Fibroblast of skin of abdomen (primary cell): Measurements from ENCODE around the gene B4GALT1.
"Not testable (repeated sequence)": the region's sequence is repeated elsewhere in the genome, so short reads cannot be mapped to it uniquely, and the experiment has no call there.

Experiments used
- DNase-seq: peaks from one replicate; pipeline ENCODE4 v3.0.0-alpha.2; 2013

The B4GALT1 gene

GRCh38 chr9:33101104-33101951, 65.8 kb downstream of the B4GALT1 start:
- peak; percentile 87 for DNase-seq

- DNase-seq = no peak
Observed at GRCh38 chr9:33099754-33100153, 67.4 kb downstream of the B4GALT1 start.

GRCh38 chr9:33097192-33097591, 69.9 kb downstream of the B4GALT1 start:
- DNase-seq = no peak

GRCh38 chr9:33092634-33093033, 74.5 kb downstream of the B4GALT1 start:
- no peak for DNase-seq

- not testable (repeated sequence) for DNase-seq
Observed at GRCh38 chr9:33085672-33086071, 81.5 kb downstream of the B4GALT1 start.

DNA sequence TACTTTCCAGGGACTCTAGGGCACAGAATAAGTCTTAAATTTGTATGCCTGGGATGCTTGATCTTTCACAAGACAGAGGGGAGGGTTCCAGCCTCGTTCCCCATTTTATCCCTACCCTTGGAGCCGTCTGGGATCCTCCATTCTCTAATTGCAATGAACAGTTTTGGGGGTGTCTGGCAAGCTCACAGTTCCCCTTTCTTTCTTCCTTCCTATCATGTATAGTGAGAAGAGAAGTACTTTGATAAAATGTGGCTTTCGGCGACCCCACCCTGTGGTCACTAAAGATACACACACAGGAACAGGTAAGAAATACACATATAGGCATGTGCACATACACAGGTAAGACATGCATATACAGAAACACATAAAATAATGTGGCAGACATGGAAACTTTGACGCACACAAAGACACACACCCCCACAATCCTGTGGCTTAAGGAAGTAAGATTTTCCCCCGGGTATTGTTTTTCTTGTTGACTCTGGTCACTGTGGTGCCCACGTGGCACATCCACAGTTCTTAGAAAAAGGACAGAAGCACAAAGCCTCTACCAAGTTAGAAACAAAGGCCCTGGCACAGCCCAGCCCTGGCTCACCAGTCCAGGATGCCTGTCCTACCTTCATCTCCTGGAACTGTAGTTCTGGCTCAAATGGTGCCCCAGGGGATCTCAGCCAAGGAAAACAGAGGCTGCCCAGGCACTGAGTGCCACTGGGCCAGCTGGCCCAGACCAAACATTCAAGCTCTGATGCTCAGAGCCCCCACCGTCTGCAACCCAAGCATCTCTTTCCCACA, 84.4 kb downstream of the B4GALT1 start:
- DNase-seq = no peak

DNA sequence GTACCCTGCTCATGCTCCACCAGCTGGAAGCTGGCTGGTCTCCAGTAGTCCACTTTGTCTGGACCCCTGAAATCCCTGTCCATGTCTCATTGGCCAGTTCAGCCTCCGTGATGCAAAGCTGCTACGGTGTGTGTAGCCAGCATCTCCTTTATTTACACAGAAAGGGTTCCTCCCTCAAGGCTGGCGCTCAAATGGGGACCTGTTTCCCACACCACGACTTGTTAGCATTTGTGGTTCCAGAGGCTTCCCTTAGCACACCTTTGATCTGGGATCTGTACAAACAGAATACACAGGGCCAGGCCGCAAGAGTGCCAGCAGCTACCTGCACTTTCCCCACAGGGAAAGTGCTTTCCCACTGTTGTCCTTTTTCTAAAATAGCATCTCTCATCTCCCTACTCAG, 85.0 kb downstream of the B4GALT1 start:
- no peak for DNase-seq

- DNase-seq = peak; percentile 89
Observed at GRCh38 chr9:33081128-33081851, 85.8 kb downstream of the B4GALT1 start.

- DNase-seq = no peak
Observed at GRCh38 chr9:33080534-33080933, 86.6 kb downstream of the B4GALT1 start.

DNA sequence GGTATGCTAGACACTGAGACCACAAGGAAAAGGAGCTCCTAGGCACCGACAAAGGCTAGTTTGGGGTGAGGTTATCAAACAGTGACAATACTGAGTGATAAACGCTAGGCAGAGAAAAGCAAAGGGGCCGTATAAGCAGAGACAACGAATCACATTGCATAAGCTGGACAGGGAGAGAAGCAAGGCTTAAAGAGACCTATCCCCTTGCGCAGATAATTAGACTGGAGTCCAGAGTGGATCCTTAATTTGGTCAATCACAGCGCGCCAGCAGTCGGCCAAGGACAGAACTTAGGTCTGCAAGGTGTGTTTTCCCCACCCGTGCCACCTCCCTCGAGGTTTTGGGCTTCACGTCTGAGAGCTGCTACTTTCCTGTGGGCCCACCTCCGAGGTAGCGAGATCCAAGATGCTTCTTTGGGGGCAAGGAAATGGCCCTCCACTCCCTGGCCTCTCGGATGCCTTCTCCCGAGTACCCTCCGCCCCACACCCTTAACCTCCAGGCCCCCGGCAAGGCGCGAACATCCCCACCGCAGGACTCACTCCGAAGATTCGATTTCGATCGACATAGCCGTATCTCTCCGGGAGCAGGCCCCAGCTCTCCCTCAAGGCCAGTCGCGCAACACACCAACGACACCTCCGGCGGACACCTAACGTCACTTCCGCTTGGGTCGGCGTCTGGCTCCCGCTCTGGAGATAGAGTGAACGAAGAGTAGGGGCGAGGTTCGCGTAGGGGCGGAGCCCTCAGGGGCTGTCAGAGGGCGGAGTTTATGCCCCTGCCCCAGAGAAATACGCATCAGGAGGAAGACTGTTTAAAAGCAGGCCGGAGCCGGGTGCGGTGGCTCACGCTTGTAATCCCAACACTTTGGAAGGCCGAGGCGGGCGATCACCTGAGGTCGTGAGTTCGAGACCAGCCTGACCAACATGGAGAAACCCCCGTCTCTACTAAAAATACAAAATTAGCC, 90.8 kb downstream of the B4GALT1 start, which contains the start of gene SMU1:
Gene SMU1 (minus strand): TSS at position 629 of the 959 bp plus-strand sequence. CDS start 66 bp downstream, at position 563.
- DNase-seq = peak; percentile 98

DNA sequence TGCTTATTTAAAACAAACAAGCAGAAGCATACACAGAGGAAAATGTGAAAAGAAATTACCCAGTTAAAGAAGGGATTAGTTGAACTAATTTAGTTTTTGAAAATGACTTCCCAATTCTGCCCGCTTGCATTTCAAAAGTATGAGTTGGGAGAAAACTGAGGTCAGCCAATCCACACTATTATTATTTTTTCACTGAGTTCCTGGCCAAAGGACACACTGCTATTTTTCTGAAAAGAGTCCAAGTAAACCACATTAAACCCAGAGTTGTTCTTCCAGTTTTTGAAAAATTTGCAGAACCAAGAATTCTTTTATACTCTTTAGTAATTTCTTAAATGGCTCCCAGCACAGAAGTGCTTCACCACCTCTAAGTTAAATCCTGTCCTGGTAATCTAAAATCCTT, 98.1 kb downstream of the B4GALT1 start:
- DNase-seq = no peak

DNA sequence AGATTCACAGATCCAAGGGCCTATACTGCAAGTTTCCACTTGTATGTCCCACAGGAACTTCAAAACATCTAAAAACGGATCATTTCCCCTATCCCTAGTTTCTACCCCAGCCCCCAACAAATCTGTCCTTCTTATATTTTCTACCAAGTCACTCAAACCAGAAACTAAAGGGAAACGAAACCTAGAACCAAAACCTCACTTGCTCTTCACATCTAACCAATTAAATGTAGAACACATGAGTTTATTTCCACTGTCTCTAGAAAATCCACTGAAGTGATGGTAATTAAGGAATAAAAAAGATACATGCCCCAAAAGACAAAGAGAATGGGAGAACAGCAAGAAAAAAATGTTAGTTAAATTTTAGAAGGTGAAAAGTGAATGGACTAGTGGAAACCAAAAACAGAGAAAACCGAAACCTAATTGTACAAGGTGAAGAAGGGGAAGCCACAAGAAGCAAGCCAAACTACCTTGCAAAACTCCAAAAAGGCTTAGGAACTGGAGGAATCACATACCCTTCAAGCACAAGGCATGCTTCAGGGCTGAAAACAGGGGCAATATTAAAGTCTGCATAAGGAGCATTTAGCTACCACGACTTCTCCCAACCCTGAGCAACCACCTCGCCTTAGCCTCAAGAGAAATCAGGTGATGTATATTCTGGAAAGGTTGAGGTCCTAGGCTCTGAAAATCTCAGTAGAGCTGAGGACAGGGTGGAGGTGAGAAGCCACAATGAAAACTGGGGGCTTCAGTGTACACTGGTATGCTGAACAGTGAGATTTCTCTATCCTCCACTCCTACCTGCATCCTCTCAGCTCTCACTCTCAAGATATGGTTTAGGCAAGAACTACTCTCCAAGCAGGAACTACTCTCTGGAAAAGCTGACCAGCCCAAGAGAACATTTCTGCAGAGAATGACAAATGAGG, 101.7 kb downstream of the B4GALT1 start:
- DNase-seq = no peak
